A673 (cell line): Measurements from ENCODE around the gene GP2. TPM values are rescaled to one million over a fixed set of nuclear protein-coding genes. Genes with fewer than 3 reads are reported as not detected.
"Not testable (repeated sequence)": the region's sequence is repeated elsewhere in the genome, so short reads cannot be mapped to it uniquely, and the experiment has no call there.

Source experiments
- BruUV-seq: library from RNA; stranded (reverse); fragments of 400-500 nt; replicated peaks from 2 replicates; lab custom pipeline; 2021; lab: Mats Ljungman, UMichigan
- CTCF ChIA-PET: fragments of 300-600 bp; sonication (Branson Sonifier 250); formaldehyde crosslinking; loops from one replicate; lab custom pipeline; 2022; ENCODE audit warnings: antibody characterized with exemption; lab: Charles Lee
- POLR2A ChIA-PET: fragments of 300-600 bp; sonication (Branson Sonifier 250); formaldehyde crosslinking; loops from one replicate; lab custom pipeline; 2022; ENCODE audit warnings: antibody characterized with exemption; ENCODE audit not compliant: low non-redundant PET; lab: Charles Lee
- DNase-seq: peaks from one replicate; pipeline ENCODE4 v3.0.0-alpha.2; 2015; ENCODE audit warnings: low spot score
- H3K27ac ChIP-seq: fragments of 200-600 bp; sonication (generic); 2 replicates; pipeline ENCODE4 v1.5.1; 2016; ENCODE audit warnings: mixed run types, low read depth, mild to moderate bottlenecking, mixed read lengths, antibody characterized with exemption, low read length; ENCODE audit not compliant: poor library complexity, severe bottlenecking
- H3K27me3 ChIP-seq: fragments of 200-600 bp; sonication (generic); replicated peaks from 2 replicates; pipeline ENCODE4 v1.6.1; 2017; ENCODE audit warnings: mixed run types, low read depth, mild to moderate bottlenecking, mixed read lengths, antibody characterized with exemption, low read length; ENCODE audit not compliant: insufficient read depth, poor library complexity
- H3K36me3 ChIP-seq: fragments of 200-600 bp; sonication (generic); 2 replicates; pipeline ENCODE4 v1.6.1; 2016; ENCODE audit warnings: mixed run types, mild to moderate bottlenecking, mixed read lengths, antibody characterized with exemption, low read length; ENCODE audit not compliant: insufficient read depth, poor library complexity, severe bottlenecking
- H3K4me1 ChIP-seq: fragments of 200-600 bp; sonication (generic); 2 replicates; pipeline ENCODE4 v1.6.1; 2017; ENCODE audit warnings: mixed run types, mild to moderate bottlenecking, mixed read lengths, antibody characterized with exemption, low read length; ENCODE audit not compliant: insufficient read depth, poor library complexity, severe bottlenecking
- H3K4me3 ChIP-seq: fragments of 200-600 bp; sonication (generic); 2 replicates; pipeline ENCODE4 v1.5.1; 2016; ENCODE audit warnings: low read depth, mixed run types, mild to moderate bottlenecking, mixed read lengths, low read length; ENCODE audit not compliant: poor library complexity, severe bottlenecking
- H3K9me3 ChIP-seq: fragments of 200-600 bp; sonication (generic); 2 replicates; pipeline ENCODE4 v1.6.1; 2016; ENCODE audit warnings: mixed run types, low read depth, mild to moderate bottlenecking, mixed read lengths, antibody characterized with exemption, low read length; ENCODE audit not compliant: poor library complexity, severe bottlenecking
- CTCF ChIP-seq: fragments of 300-800, 200-600 bp; sonication (generic); conservative IDR thresholded peaks from 2 replicates; pipeline ENCODE4 v1.5.1; 2017; ENCODE audit warnings: low read depth, mild to moderate bottlenecking, antibody characterized with exemption, low read length, moderate library complexity, mixed read lengths
- EZH2 ChIP-seq: fragments of 200-600 bp; sonication (generic); IDR thresholded peaks from 2 replicates; pipeline ENCODE4 v1.6.1; 2017; ENCODE audit warnings: borderline replicate concordance, low read depth, mild to moderate bottlenecking, mixed read lengths, antibody characterized with exemption, low read length; ENCODE audit not compliant: poor library complexity, severe bottlenecking
- intact Hi-C: fragments of 100-400 bp; cut with micrococcal nuclease; formaldehyde crosslinking; loops from one replicate; pipeline ENCODE4 v1.10.0; 2022; ENCODE audit not compliant: unreplicated experiment
- total RNA-seq: library from RNA; stranded (reverse); gene quantifications from 2 replicates; pipeline ENCODE4 v1.2.3, GENCODE V29; 2021

Gene GP2
- total RNA-seq, 1 experiment from 2014 or later: not detected

- no TSS peak for BruUV-seq
- ChIA-PET POLR2A (no interaction called here), CTCF (no interaction called here)
- no peak for TF ChIP-seq CTCF
- TF ChIP-seq EZH2: no peak
- Histone ChIP-seq H3K9me3 (no peaks in the 10 kb centered on the region), H3K4me3 (no peak overlapping the region), H3K27me3 (peaks cover 13% of the 10 kb centered on the region), H3K36me3 (no peaks in the 10 kb centered on the region), H3K27ac (no peak overlapping the region), H3K4me1 (no peaks in the 10 kb centered on the region)
- no peak for DNase-seq
- intact Hi-C loops: no loop called here
Measured at GRCh38 chr16:20321671-20322070, 5.6 kb downstream of the GP2 start.

GRCh38 chr16:20321051-20321450 is 6.3 kb downstream of the GP2 start:
- DNase-seq, CTCF ChIA-PET, H3K27ac ChIP-seq, H3K4me3 ChIP-seq, intact Hi-C loops, H3K9me3 ChIP-seq, H3K4me1 ChIP-seq, H3K36me3 ChIP-seq, BruUV-seq, POLR2A ChIA-PET: not testable (repeated sequence)
- peaks cover 16% of the 10 kb centered on the region for H3K27me3 ChIP-seq

- Histone ChIP-seq H3K27me3 (peaks cover 17% of the 10 kb centered on the region), H3K36me3 (no peaks in the 10 kb centered on the region), H3K9me3 (no peaks in the 10 kb centered on the region), H3K27ac (no peak overlapping the region), H3K4me3 (no peak overlapping the region), H3K4me1 (no peaks in the 10 kb centered on the region)
- intact Hi-C loops: no loop called here
- POLR2A ChIA-PET: no interaction called here
- no peak for DNase-seq
- no TSS peak for BruUV-seq
- CTCF ChIA-PET: no interaction called here
- no peak for TF ChIP-seq CTCF
- TF ChIP-seq EZH2: no peak
Measured at GRCh38 chr16:20320592-20320991, 6.7 kb downstream of the GP2 start.

DNA sequence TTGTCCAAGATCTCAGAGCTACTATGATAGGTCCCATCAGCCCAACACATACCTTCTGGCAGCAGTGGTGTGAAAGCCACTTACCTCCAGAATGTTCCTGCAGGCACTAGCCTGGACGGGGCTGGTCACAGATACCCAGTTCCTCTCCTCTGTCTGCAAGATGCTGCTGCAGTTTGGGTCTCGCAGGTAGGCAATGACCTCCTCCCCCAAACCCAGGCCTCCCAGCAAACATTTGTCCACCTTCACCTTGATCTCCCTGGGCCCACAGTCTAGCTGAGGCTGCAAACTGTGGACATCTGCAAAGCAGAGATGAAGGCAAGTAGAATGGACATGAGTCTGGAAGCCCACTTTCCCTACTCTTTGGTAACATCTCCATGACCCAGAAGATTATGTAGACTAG is 7.1 kb downstream of the GP2 start:
- BruUV-seq: no TSS peak
- Histone ChIP-seq H3K27me3 (peaks cover 17% of the 10 kb centered on the region), H3K4me3 (no peak overlapping the region), H3K36me3 (no peaks in the 10 kb centered on the region), H3K27ac (no peak overlapping the region), H3K4me1 (no peaks in the 10 kb centered on the region), H3K9me3 (no peaks in the 10 kb centered on the region)
- no peak for TF ChIP-seq EZH2
- no peak for TF ChIP-seq CTCF
- CTCF ChIA-PET: no interaction called here
- intact Hi-C loops: no loop called here
- POLR2A ChIA-PET: no interaction called here
- DNase-seq: no peak
